ENCODE measurements around the gene MYO5A.

MYO5A gene

GRCh38 chr15:52463638-52464037 lies 65.0 kb downstream of the MYO5A start:
- TF ChIP-seq GATA2 (IDR thresholded peaks at IDR 0.05; ENCODE audit: low read depth, low read length): no peak

DNA sequence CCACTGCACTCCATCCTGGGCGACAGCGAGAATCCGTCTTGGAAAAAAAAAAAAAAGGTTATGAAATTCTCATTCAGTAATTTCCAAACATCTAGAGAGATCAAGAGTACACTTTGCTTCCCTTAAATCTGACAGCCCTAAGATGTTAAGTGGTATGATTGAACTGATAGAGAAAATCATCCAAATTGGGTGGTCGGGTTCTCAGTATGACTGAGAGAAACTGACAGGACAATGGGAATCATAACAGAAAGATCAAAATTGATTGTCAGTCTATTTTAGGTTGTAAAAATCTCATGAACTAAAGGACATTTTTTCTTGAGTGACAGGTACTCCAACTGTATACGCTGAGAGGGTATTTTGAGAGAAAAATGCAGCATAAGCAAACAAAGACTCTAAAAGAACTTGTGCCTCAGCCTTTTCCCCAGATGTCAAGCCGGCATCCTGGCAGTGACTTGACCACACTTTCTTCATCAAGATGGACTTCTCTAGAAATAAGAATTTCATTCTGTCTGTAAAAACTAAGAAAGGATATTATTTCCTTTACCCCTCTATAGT lies 65.8 kb downstream of the MYO5A start:
- TF ChIP-seq GATA2 (IDR thresholded peaks at IDR 0.05; ENCODE audit: low read depth, low read length): no peak
- no peak for TF ChIP-seq GATA3 (IDR thresholded peaks at IDR 0.05; ENCODE audit: low read depth, low read length)

- TF ChIP-seq GATA2 (IDR thresholded peaks at IDR 0.05; ENCODE audit: low read depth, low read length) (no peak), GATA3 (IDR thresholded peaks at IDR 0.05; ENCODE audit: low read depth, low read length) (no peak)
Measured at GRCh38 chr15:52448011-52448890, 80.4 kb downstream of the MYO5A start.

- TF ChIP-seq GATA2 (IDR thresholded peaks at IDR 0.05; ENCODE audit: low read depth, low read length) (no peak), GATA3 (IDR thresholded peaks at IDR 0.05; ENCODE audit: low read depth, low read length) (no peak)
Measured at GRCh38 chr15:52445954-52446353, 82.7 kb downstream of the MYO5A start.

- no peak for TF ChIP-seq GATA3 (IDR thresholded peaks at IDR 0.05; ENCODE audit: low read depth, low read length)
- no peak for TF ChIP-seq GATA2 (IDR thresholded peaks at IDR 0.05; ENCODE audit: low read depth, low read length)
Measured at GRCh38 chr15:52445553-52445952, 83.1 kb downstream of the MYO5A start.

- TF ChIP-seq GATA2 (IDR thresholded peaks at IDR 0.05; ENCODE audit: low read depth, low read length) (no peak), GATA3 (IDR thresholded peaks at IDR 0.05; ENCODE audit: low read depth, low read length) (no peak)
Measured at GRCh38 chr15:52441841-52442240, 86.8 kb downstream of the MYO5A start.

DNA sequence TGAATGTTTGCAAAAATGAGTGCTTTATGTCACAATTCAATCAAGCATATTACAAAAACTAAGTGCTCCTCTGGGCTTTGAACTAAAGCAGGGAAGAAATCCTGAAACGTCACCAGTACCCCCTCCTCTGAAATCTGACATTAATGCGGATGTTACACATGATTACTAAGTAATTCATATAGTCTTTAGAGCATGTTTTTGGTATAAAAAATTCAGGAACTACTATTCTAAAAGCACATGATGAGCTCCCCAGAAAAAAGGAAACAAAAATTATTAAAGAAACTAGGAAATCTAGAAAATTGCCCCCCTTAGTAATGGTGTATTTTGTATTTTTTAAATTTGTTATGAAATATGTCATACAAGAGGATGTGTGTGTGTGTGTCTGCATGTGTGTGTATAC lies 87.7 kb downstream of the MYO5A start:
- no peak for TF ChIP-seq GATA2 (IDR thresholded peaks at IDR 0.05; ENCODE audit: low read depth, low read length)
- no peak for TF ChIP-seq GATA3 (IDR thresholded peaks at IDR 0.05; ENCODE audit: low read depth, low read length)

- TF ChIP-seq GATA3 (IDR thresholded peaks at IDR 0.05; ENCODE audit: low read depth, low read length) (no peak), GATA2 (IDR thresholded peaks at IDR 0.05; ENCODE audit: low read depth, low read length) (no peak)
Measured at GRCh38 chr15:52440414-52440813, 88.3 kb downstream of the MYO5A start.

DNA sequence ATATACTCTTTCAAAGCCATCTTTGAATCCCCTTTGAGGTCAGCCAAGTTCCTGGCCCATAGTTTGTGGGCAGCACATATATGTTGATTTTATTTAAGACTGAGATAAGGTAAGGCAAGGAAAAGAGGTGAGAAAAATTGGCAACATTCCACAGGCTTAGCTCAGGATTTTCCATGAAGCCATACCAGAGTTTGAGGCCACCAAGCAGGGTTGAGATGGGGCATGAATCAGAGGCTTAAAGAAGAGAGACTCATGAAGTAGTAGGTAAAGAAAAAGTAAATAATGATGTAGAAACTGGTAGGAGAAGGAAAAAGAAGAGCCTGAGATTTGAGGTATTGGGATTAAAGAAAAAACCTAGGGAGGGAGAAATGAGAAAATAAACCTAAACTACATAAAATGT lies 89.2 kb downstream of the MYO5A start:
- TF ChIP-seq GATA2 (IDR thresholded peaks at IDR 0.05; ENCODE audit: low read depth, low read length): no peak
- no peak for TF ChIP-seq GATA3 (IDR thresholded peaks at IDR 0.05; ENCODE audit: low read depth, low read length)

- TF ChIP-seq GATA2 (IDR thresholded peaks at IDR 0.05; ENCODE audit: low read depth, low read length) (no peak), GATA3 (IDR thresholded peaks at IDR 0.05; ENCODE audit: low read depth, low read length) (no peak)
Measured at GRCh38 chr15:52438047-52438446, 90.6 kb downstream of the MYO5A start.

DNA sequence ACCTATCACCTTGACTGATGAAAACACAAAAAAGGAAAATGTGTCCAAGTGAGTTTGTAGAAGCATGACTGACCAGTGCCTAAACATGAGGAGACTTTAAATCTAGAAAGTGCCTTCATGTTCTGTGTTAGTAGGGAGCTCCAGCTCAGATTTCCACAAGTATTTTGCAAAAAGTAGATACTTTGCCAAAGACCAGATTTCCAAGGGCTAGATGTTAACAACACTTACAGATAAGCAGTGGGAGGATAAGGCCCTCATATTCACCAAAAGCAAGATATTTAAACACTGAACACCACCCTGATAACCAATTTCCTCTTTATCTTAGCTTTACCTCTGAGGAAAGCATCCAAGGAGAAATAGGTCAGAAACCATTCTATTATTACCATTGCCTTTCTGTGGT lies 91.0 kb downstream of the MYO5A start:
- no peak for TF ChIP-seq GATA2 (IDR thresholded peaks at IDR 0.05; ENCODE audit: low read depth, low read length)
- no peak for TF ChIP-seq GATA3 (IDR thresholded peaks at IDR 0.05; ENCODE audit: low read depth, low read length)

- TF ChIP-seq GATA2 (IDR thresholded peaks at IDR 0.05; ENCODE audit: low read depth, low read length): no peak
- TF ChIP-seq GATA3 (IDR thresholded peaks at IDR 0.05; ENCODE audit: low read depth, low read length): no peak
Measured at GRCh38 chr15:52436981-52437380, 91.7 kb downstream of the MYO5A start.

DNA sequence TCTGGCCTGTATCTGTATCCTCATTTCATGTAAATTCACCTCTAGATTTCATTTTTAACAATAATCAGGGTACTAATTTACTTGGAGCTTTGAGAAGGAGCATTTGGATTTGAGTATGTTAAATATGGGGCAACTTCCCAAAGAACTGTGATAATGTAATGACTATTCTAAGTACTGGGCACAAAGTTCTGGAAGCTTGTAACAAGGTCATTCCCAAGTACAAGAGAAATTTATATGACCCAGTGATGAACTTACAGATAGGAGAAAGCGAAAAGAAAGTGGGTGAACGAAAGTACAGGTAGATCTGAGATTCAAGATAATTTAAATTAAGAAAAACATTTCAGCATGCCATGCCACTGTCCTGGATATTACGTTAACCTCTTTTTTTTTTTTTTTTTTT lies 93.8 kb downstream of the MYO5A start:
- TF ChIP-seq GATA3 (IDR thresholded peaks at IDR 0.05; ENCODE audit: low read depth, low read length) (no peak), GATA2 (IDR thresholded peaks at IDR 0.05; ENCODE audit: low read depth, low read length) (no peak)

- TF ChIP-seq GATA2 (IDR thresholded peaks at IDR 0.05; ENCODE audit: low read depth, low read length): no peak
- TF ChIP-seq GATA3 (IDR thresholded peaks at IDR 0.05; ENCODE audit: low read depth, low read length): no peak
Measured at GRCh38 chr15:52428297-52428696, 100.4 kb downstream of the MYO5A start.

DNA sequence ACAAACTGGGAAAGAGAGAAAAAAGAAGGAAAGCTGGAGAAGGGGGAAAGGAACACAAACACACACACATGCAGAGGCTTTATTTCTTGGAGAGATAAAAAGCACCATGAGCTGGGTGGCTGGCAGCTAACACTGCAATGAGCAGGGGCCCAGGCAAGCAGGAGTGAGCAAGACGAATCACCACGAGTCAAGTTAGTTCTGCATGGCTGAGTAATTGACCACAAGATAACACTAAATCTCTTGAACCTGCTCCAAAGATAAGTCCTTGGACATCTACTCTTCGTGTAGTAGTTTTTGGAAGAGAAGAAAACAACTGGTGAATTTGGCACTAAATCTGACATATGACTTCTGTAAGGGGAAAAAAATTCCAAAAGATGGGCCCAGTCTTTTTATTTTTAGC lies 100.9 kb downstream of the MYO5A start:
- TF ChIP-seq GATA3 (IDR thresholded peaks at IDR 0.05; ENCODE audit: low read depth, low read length) (no peak), GATA2 (IDR thresholded peaks at IDR 0.05; ENCODE audit: low read depth, low read length) (no peak)
